ENCODE results near the gene NOD2. TPM values are rescaled to one million over a fixed set of nuclear protein-coding genes. Genes with fewer than 3 reads are reported as not detected.
A peak's percentile ranks its signal among the peaks of the same experiment; 100 is the strongest.

Gene NOD2
- total RNA-seq, 2 donors from 2014 or later, result 2.9 to 4.5 TPM

DNA sequence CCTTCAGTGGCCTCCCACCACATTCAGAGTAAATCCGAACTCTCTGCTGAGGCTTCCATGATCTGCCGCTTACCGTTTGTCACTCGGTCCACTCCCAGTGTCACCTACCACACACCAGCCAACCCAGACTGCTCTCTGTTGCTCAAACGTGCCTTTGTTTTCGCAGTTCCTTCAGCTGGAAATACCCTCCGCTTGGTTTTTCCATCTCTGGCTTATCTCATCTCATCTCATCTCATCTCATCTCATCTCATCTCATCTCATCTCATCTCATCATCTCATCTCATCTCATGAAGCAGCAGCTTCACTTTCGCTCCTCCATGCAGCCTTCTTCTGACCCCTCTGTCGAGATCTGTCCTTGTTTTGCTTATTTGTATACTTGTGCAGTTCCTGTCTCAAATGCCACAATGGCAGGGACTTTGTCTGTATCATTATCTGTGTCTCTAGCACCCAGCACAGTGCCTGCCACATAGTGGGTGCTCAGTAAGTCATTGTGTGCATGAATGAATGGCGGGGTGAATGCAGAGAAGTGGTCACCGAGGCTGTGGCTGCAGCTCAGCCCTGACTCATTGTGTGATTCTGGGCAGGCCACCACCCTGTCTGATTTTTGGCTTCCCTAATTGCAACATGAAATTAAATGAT lies 8.5 kb upstream of the NOD2 start:
- intact Hi-C loops (cut with DNase I), result no loop called here
- no peak for DNase-seq (ENCODE audit: low spot score)

DNA sequence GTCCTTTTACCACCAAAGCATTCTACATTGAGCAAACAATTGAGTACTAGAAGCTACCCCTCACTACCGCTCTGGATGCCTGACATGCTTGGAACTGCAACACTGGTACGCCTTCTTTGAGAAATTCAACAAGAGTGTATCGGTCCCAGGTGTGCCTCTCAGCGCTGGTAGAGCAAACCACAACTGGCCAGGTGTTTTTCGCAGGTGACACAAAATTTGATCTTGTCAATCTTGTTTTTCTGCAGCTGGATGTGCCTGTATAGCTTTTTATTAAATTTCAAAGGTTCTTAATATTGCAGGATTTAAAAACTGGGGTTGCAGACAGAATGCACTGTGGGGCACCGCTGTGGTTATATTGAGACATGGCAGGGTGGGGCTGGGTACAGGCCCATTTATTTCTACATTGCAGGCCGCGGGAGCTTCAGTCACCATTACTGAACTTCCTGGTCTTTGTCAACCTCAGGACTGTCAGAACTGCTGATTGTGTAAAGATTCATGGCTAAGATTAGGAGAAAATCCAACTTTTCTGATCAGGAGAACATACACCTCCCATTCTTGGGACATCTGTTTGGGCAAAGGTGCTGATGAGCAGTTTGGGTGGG lies 7.8 kb upstream of the NOD2 start:
- intact Hi-C loops (cut with DNase I), result no loop called here

DNA sequence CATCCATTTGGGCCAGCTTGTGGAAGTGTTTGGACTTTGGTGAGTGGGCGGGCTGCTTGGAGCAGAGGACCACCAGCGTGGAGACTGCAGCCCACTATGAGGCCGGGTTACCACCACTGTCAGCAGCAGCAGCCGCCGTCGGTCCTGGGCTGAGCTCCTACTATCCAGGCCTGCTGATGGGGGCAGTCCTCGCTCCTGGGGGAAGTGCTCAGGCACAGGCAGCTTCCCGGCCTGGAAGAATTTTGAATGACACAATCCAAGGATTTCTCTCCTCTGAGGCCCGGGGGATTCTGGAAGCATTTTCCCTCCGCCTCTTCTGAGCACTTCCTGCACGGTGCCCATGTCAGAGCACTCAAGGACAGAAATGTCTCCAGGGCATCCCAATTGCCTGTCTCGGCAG lies 5.3 kb upstream of the NOD2 start:
- DNase-seq (ENCODE audit: low spot score), result no peak
- intact Hi-C loops (cut with DNase I), result no loop called here

More for the DNA sequence above, 7.8 kb upstream of the NOD2 start:
- no peak for DNase-seq (ENCODE audit: low spot score)

DNA sequence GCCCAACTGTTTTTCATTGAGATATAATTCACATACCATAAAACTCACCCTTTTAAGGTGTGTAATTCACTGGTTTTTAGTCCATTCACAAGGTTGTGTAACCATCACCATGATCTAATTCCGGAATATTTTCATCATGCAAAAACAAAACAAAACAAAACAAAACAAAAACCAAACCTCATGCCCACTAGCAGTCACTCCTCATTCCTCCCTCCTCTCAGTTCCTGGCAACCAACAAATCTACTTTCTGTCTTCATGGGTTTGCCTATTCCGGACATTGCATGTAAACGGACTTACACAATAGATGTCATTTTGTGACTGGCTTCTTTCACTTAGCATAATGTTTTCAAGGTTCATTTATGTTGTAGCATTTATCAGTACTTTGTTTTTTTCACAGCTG lies 4.5 kb upstream of the NOD2 start:
- no peak for DNase-seq (ENCODE audit: low spot score)
- intact Hi-C loops (cut with DNase I), result no loop called here

DNA sequence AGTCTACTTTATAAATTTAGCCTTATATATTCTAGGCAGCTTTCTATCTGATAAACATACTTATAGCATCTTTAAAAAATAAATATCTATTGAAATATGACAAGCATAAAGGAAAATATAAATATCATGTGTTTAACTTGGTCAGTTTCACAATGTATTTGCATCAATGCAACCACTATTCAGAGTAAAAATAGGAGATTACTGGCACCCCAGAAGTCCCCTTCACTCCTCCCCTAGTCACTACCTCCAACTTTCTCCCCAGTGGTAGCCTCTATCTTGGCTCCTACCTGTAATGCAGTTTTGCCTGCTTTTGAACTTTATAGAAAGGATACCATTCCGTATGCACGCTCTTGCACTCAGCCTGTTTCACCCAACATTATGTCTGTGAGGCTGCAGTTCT lies 3.2 kb upstream of the NOD2 start:
- intact Hi-C loops (cut with DNase I), result no loop called here
- no peak for DNase-seq (ENCODE audit: low spot score)

DNA sequence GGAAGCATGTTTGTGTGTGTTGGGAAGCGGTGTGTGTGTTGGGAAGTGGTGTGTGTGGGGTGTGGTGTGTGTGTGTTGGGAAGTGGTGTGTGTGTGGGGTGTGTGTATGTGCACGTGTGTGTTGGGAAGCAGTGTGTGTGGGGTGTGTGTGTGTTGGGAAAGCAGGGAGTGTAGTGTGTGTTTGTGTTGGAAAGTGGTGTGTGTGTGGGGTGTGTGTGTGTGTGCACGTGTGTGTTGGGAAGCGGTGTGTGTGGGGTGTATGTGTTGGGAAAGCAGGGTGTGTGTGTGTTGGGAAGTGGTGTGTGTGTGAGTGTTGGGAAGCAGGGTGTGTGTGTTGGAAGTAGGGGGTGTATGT lies 785 bp upstream of the NOD2 start:
- no peak for DNase-seq (ENCODE audit: low spot score)
- intact Hi-C loops (cut with DNase I), result no loop called here

DNA sequence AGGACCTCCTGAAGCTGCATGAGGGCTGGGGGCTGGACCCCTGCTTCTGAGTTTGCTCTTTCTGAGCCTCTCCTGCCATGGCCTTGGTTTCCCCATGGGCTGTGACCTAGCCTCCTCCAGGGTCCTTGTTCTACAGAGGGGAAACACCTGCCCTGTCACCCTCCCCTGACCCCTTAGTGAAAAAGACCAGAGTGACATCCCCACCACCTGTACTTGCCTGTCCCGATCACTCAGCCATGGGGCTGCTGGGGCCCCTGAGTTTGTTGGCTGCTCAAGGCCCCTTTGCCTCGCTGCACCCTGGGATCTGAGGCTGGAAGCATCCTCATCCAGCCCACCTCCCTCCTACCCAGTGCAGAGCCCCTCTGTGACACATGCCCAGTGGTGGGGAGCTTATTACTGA lies 800 bp downstream of the NOD2 start:
- intact Hi-C loops (cut with DNase I), result no loop called here
- DNase-seq (ENCODE audit: low spot score), result no peak

DNA sequence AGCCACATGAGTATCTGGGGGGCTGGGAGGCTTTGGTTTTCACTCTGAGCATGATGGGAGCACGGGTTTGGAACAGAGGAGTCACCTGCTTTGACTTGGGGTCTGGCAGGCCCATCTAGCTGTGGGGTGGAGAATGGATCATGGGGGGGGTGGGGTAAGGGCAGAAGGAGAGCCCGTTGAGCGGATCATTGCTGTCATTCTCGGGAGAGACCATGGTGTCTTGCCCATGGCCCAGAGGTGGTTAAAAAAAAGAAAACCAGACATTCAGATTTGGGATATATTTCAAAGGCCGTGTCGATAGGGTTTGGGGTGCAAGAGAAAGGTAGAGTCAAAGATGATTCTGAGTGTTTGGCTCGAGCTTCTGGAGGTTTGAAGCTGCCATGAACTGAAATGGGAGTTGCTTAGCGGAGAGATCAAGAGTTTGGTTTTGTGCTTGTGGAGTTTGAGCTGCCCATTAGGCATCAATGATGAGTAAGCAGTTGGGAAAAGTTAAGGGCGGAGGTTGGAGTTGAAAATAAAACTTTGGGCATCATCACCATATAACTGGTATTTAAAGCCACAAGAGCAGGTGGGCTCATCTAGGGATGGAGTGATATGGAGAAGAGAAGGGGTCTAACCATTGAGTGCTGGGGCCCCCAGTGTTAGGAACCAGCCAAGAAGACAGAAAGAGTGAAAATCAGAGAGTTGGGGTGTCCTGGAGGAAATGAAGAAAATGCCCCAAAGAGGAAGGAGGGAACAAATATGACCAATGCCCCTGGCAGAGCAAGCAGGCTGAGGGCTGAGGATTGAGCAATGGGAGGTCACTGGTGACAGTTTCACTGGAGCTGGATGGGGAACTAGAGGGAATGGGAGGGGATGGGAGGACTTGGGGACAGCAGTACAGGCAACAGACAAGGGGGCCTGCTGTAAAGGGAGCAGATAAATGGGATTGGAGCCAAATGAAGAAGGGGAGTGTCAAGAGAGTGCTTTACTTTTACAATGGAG lies 1.9 kb downstream of the NOD2 start:
- DNase-seq (ENCODE audit: low spot score), result no peak
- intact Hi-C loops (cut with DNase I), result no loop called here

DNA sequence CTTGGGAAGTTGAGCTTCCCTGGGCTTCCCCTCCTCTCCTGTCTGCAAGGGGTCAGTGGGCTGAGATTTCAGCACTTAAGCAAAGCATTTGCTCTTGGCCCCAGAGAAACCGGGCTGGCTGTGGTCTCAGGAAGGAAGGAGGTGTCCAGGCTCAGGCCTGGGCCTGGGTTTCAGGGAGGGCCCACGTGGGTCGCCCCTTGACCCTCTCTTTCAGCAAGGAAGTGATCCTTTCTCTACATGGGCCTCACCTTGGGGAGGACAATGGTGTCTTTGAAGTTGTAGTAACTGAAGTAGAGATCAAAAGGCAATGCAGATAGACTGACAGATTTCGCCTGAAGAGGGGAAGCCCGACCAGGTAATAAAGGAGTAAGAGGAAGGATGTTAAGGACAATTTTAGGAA lies 2.7 kb downstream of the NOD2 start:
- intact Hi-C loops (cut with DNase I), result no loop called here

DNA sequence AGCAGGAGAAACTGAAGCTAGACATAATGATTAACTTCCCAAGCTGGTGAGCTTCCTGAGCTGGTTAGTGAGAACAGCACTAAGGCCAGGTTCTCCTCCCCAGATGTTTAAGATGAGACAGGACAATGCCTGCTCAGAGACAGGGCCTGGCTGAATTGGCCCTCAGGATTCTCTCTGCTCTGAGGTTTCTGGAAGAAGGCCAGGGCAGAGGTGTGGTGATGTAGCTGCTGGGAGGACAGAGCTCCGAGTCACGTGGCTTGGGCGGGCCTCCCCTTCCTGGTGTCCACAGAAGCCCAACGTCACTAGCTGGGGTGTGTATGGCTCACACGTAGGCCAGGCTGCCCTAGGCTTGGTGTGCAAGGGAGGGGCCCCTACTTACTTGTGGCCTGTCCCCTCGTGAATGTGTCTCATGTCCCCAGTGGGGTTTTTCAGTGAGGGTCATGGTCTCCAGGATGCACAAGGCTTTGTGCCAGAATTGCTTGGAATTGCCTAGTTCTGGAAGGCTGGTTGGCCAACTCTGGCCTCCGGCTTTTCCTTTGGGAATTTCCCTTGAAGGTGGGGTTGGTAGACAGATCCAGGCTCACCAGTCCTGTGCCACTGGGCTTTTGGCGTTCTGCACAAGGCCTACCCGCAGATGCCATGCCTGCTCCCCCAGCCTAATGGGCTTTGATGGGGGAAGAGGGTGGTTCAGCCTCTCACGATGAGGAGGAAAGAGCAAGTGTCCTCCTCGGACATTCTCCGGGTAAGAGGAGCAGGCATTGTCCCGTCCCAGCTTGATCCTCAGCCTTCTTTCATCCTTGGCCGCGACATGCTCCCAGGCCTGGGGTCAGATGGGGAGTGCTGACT lies 3.4 kb downstream of the NOD2 start:
- intact Hi-C loops (cut with DNase I), result no loop called here
- DNase-seq (ENCODE audit: low spot score), result peak; percentile 96

More for the DNA sequence above, 2.7 kb downstream of the NOD2 start:
- no peak for DNase-seq (ENCODE audit: low spot score)

DNA sequence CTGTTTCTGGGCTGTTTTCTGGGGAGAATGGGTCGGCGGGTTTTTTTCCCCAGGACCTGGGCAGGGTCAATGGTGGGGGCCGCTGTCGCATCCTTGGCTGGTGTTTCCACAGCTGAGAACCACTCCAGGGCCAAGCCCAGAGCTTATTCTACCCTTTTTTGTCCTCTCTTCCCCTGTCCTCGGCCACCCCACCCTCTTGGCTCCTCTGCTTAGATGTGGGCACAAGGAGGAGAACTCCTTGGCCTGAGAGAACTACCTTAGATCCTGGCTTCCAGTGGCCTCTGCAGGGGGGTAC lies 4.0 kb downstream of the NOD2 start:
- no peak for DNase-seq (ENCODE audit: low spot score)
- intact Hi-C loops (cut with DNase I), result no loop called here

DNA sequence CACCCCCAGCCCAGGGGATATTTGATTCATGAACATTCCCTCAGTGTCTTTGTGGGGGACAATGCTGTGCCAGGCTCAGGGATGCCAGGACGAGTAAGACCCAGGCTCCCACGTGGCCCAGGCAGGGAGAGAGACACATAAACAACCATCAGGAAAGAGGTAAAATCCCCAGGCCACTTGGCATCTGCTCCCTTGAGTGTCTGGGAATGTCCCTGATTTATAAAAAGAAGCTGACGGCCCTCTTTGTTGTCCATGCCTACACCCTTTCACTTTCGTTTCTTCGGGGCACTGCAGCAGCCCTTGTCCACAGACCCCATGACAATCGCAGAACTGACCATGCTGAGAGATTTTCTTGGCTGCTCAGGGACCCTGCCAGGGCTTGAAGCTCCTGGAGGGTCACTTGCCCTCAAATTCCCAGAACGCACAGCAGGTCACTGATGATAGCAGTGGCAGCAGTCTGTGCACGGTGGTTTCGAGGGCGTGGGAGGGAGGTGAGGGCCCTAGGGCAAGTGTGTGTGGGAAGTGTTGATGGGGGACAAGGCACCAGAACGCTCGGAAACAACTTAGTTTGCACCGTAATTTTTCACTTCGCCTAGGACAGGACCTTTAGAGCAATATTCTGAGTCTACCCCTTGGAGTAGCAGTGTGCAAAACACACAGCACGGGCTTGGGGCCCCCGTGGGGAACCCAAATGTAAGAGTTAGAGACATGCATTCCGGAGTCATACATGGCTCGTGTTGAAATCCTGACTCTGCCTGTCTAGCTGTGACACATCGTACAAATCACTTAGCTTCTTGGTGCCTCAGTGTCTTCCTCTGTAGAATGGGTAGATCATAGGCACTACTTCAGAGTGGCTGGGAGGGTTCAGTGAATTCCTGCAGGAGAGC lies 4.7 kb downstream of the NOD2 start:
- no peak for DNase-seq (ENCODE audit: low spot score)

DNA sequence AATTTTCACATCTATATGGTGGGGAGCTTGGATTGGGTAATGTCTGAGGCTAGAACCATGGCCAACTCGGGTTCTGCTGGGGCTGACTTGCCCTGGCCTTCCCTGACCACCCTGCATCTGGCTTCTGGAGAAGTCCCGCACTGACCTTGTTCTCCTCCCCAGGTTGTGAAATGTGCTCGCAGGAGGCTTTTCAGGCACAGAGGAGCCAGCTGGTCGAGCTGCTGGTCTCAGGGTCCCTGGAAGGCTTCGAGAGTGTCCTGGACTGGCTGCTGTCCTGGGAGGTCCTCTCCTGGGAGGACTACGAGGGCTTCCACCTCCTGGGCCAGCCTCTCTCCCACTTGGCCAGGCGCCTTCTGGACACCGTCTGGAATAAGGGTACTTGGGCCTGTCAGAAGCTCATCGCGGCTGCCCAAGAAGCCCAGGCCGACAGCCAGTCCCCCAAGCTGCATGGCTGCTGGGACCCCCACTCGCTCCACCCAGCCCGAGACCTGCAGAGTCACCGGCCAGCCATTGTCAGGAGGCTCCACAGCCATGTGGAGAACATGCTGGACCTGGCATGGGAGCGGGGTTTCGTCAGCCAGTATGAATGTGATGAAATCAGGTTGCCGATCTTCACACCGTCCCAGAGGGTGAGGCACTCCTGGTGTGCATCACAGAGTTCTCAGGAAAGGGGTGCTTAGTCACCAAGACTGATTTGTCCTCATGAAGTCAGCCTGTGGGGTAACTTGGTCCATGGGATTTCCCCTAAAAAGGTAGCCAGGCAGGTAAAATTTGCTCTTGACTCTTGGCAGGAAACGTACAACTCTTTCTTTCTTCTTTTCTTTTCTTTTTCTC lies 6.1 kb downstream of the NOD2 start:
- intact Hi-C loops (cut with DNase I), result no loop called here

More for the DNA sequence above, 4.7 kb downstream of the NOD2 start:
- intact Hi-C loops (cut with DNase I), result no loop called here

DNA sequence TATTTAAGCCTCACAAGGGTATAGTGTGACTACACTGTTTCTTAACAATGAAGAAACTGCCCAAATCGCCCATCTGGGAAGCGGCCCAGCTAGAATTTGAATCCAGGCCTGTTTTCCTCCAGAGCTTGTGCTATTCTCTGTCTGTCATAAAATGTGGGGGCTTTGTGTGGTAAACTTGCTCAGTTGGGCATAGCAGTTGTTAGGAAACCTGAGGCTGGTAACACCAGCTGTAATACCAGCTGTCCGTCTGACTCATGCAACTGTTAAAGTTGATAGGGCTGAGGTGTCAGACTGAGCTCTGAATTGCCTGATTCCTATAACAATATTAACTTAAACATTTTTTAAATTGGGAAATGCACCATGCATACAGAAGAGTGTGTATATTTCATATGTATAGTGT lies 9.3 kb downstream of the NOD2 start:
- intact Hi-C loops (cut with DNase I), result no loop called here
- no peak for DNase-seq (ENCODE audit: low spot score)

More for the DNA sequence above, 6.1 kb downstream of the NOD2 start:
- no peak for DNase-seq (ENCODE audit: low spot score)

DNA sequence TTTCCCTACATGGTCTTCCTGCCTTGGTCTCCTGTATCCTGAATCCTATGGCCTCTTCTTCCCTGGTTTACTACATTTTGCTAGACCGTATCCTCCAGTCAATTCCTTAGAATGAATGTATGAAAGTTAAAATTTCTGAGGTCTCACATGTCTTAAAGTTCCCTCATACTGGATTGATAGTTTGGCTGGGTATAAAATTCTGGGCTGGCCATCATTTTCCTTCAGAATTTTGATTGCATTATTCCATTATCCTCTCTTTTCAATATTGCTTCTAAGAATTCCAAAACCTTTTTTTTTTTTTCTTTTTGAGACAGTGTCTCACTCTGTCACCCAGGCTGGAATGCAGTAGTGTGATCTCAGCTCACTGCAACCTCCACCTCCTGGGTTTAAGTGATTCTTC lies 10.8 kb downstream of the NOD2 start:
- intact Hi-C loops (cut with DNase I), result no loop called here
- DNase-seq (ENCODE audit: low spot score), result no peak

DNA sequence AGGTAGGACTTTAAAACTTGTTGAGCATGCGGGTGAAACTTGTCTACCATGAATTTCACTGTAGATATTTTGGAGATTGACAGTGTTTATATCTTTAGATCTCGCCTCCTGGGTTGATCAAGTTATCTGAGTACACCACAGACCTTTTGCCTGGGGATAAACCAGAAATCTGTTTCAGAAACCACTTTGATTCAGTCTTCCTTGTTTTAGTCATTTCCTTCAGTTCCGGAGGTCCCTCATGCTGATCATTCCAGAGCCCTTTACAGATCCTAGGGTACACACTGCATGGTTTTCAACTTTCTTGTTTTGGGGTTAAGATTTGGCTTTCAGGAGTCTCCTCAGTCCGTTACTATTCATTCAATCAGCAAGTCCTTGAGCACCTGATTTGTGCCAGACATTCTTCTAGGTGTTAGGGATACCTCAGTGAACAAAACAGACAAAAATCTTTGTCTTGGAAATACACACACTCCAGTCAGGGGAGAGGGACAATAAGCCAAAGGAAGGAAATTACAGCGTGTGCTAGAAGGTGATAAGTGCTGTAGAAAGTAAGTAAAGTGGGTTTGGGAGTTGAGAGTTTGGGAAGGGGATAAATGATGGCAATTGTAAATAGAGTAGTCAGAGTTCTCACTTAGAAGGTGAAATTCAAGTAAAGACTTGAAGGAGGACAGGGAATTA lies 12.2 kb downstream of the NOD2 start:
- no peak for DNase-seq (ENCODE audit: low spot score)
- intact Hi-C loops (cut with DNase I), result no loop called here

DNA sequence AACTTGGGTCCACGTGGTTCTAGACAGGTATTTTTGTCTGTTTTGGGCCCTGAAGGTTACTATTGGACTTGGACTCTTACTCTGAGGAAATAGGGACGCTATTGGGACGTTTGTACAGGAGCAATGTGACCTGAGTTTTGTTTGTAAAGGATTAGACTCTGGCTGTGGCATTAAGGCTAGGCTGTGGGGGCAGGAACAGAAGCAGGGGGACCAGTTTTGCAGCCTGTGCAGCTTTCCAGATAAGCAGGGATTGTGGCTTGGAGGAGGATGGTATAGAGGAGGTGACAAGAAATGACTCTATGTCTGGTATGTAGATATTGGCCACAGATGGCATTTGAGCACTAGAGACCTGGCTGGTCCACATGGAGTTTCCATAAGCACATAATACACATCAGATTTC lies 12.8 kb downstream of the NOD2 start:
- intact Hi-C loops (cut with DNase I), result no loop called here
- no peak for DNase-seq (ENCODE audit: low spot score)
